Measurements from ENCODE around the gene TNS1. TPM values are rescaled to one million over a fixed set of nuclear protein-coding genes. Genes with fewer than 3 reads are reported as not detected.
A peak's percentile ranks its signal among the peaks of the same experiment; 100 is the strongest.
"Not testable (repeated sequence)": the region's sequence is repeated elsewhere in the genome, so short reads cannot be mapped to it uniquely, and the experiment has no call there.

Gene TNS1
- 1 to 10 TPM in 1 of 2 experiments, under 1 TPM in 1; 0.89 to 1.4 TPM for total RNA-seq

DNA sequence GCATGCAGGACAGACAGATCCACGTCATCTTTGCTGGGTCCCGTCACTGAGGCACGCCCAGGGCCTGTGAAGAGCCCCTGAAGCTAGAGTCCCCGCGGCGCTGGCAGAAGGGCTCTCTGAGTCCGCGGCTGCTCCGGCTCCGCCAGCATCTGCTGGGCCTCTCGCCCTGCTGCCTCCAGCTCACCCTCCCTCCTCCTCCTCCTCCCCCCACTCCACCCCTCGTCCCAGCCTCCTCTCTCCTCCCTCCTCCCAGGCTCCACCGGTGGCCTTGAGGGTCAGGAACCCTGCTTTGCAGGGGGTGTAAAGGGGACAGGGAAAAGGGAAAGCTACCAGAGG lies at the start of gene TNS1:
Gene TNS1 (minus strand): TSS at position 151 of the 336 bp plus-strand sequence. CDS start 123 bp downstream, at position 28.
- no peak for DNase-seq
- Mint-ChIP-seq H3K36me3 (no peaks in the 10 kb centered on the region), H3K27ac (no peak within 1 kb of the TSS), H3K9me3 (no peaks in the 10 kb centered on the region), H3K4me1 (peaks cover 2% of the 10 kb centered on the region), H3K4me3 (no peak within 1 kb of the TSS), H3K27me3 (peaks cover under 1% of the 10 kb centered on the region)

DNA sequence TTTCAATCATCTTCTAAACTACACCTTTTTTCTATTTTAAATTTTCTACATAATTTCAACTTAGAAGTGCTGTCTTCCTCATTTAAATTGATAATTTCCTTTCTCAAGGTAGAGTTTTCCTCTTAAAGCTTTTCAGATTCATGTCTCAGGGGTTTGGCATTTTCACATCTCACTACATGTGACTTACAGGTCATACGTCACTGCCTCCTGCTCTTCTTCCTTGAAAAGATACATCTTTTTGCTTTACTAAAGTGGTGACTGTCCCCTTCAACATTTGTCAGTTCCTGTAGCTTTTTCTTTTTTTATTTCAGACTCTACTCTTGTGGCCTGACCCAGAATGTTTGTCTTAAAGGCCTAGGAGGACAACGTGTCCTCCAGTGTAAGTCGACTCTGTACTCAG lies 49.1 kb upstream of the TNS1 start:
- Mint-ChIP-seq H3K9me3 (peaks cover 15% of the 10 kb centered on the region), H3K27me3 (peaks cover 17% of the 10 kb centered on the region), H3K4me3 (no peak overlapping the region), H3K27ac (no peak overlapping the region), H3K36me3 (peaks cover 6% of the 10 kb centered on the region), H3K4me1 (no peaks in the 10 kb centered on the region)
- DNase-seq, result no peak

DNA sequence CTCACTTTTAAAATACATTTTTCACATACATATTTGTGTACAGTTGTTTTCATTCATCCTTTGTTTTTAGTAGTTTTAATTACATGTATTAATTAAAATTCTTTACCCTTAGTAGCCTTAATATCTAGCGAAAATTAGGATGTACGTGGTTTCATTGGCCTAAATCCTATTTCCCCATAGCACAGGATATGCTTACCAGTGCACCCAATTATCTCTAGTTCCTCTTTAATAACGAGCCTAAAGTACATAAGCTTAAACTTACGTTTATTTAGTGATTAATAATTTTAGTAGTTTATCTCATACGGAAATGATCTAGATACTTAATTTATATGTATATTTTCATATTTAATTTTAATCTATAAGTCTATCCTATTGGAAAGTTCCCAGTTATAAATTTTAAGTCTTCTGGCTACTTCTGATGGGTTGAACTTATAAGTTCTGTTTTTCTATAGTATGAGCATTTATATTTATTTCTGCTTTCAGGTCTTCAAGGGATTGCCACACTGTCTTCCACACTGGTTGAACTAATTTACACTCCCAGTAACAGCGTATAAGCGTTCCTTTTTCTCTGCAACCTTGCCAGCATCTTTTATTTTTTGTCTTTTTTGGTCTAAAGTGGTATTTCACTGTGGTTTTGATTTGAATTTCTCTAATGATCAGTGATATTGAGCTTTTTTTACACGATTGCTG lies 44.9 kb upstream of the TNS1 start:
- no peaks in the 10 kb centered on the region for H3K4me1 Mint-ChIP-seq
- H3K27me3 Mint-ChIP-seq, result peaks cover 19% of the 10 kb centered on the region
- peaks cover 20% of the 10 kb centered on the region for H3K9me3 Mint-ChIP-seq
- DNase-seq, result no peak
- no peak overlapping the region for H3K4me3 Mint-ChIP-seq
- H3K36me3 Mint-ChIP-seq, result peaks cover 7% of the 10 kb centered on the region
- no peak overlapping the region for H3K27ac Mint-ChIP-seq

DNA sequence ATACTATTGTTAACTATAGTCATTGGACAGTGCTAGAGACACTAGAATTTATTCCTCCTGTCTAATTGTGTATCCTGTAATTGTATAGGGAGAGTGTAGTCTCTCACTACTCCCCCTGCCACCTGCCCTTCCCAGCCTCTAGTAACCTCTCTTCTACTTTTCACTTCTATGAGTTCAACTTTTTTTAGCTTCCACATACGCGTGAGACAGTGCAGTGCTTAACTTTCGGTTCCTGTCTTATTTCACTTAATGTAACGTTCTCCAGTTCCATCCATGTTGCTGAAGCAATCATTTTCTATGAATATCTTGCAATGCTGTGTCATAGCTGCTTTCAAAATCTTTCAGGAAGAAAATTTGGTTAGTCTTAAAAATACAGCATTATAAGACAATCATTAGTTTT lies 43.4 kb upstream of the TNS1 start:
- Mint-ChIP-seq H3K4me3 (no peak overlapping the region), H3K36me3 (peaks cover 10% of the 10 kb centered on the region), H3K9me3 (peaks cover 22% of the 10 kb centered on the region), H3K27me3 (peaks cover 22% of the 10 kb centered on the region), H3K27ac (no peak overlapping the region), H3K4me1 (peaks cover 6% of the 10 kb centered on the region)
- no peak for DNase-seq

DNA sequence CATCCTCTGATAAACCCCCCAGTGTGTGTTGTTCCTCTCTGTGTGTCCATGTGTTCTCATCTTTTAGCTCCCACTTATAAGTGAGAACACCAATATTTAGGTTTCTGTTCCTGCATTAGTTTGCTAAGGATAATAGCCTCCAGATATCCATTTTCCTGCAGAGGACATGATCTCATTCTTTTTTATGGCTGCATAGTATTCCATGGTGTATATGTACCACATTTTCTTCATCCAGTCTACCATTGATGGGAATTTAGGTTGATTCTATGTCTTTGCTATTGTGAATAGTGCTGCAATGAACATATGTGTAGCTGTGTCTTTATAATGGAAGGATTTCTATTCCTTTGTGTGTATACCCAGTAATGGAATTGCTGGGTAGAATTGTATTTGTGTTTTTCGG lies 41.8 kb upstream of the TNS1 start:
- Mint-ChIP-seq H3K27me3 (peaks cover 24% of the 10 kb centered on the region), H3K9me3 (peaks cover 12% of the 10 kb centered on the region), H3K4me1 (peaks cover 12% of the 10 kb centered on the region)
- not testable (repeated sequence) for H3K4me3 Mint-ChIP-seq, H3K27ac Mint-ChIP-seq, DNase-seq, H3K36me3 Mint-ChIP-seq

DNA sequence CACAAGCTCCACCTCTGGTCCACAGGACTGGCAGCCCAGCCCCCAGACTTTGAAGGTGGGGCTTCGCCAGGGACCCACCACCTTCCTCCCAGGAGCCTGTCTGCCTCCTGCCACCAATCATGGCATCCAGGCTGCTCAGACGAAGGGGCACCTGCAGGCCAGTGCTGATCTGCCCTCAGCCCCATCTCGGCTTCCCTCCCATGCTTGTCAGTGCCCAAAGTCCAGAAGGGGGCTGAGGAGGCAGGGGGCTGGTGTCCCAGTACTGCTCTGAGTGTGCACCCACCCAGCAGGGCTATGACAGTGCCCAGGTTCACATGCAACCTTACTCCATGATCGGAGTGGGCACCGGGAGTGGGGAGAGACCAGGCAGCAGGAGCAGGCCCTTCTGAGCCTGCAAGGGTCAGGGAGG lies 40.9 kb upstream of the TNS1 start:
- Mint-ChIP-seq H3K9me3 (peaks cover 7% of the 10 kb centered on the region), H3K4me3 (no peak overlapping the region), H3K27me3 (peaks cover 22% of the 10 kb centered on the region), H3K36me3 (peaks cover 8% of the 10 kb centered on the region), H3K27ac (no peak overlapping the region), H3K4me1 (peaks cover 19% of the 10 kb centered on the region)
- DNase-seq, result no peak

DNA sequence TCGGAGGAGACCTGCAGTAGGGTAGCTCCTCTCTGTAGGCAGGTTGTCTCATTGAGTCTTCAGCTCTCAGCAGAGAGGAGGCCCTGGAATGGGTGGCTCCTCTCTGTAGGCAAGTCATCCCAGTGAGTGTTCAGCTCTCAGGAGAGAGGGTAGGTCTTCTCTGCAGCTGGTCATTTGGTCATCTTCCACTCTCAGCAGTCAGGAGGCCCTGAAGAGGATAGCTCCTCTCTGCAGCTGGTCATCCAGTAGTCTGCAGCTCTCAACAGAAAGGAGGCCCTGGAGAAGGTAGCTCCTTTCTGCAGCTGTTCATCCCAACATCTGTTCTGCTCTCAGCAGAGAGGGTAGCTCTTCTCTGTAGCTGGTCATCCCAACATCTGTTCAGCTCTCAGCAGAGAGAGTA lies 40.3 kb upstream of the TNS1 start:
- Mint-ChIP-seq H3K9me3 (peaks cover 7% of the 10 kb centered on the region), H3K27me3 (peaks cover 19% of the 10 kb centered on the region), H3K27ac (peak overlapping the region; percentile 36), H3K4me1 (peaks cover 19% of the 10 kb centered on the region), H3K4me3 (no peak overlapping the region), H3K36me3 (peaks cover 8% of the 10 kb centered on the region)
- no peak for DNase-seq

DNA sequence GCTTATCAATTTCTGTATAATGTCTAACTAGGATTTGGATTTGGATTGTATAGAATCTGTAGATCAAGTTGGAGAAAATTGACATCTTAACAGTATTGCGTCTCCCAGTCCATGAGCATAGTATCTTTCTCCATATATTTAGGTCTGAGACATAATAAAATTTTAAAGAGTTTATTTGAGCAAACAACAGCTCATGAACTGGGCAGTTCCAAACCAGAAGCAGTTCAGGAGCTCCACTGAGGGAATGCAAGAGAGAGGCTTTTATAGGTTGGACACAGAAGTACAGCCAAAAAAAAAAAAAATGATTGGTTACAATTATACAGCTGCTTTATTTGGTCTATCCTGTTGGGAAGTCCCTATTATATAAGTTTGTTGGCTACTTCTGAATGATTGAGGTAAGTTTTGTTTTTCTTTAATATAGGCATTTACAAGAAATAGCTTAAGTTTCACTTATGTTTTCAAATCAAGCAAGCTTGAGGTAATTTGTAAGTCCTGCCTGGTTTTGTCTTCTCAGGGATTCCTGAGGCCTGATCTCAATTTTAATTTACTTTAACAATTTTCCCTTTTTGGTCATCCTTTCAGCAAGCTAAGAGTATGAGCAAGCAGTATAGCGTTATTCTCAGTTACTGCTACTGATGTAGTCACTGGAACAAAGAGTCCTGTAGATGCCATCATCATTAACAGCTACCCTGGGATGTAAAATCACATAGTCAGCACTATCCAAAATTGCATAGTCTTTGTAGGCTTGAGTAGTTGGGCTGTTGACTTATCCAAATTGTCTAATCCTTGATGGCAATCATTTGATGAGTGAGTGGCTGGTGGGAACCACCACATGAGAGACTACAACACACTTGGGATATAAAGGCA lies 38.7 kb upstream of the TNS1 start:
- H3K36me3 Mint-ChIP-seq, result peaks cover 8% of the 10 kb centered on the region
- peaks cover 17% of the 10 kb centered on the region for H3K27me3 Mint-ChIP-seq
- no peak overlapping the region for H3K4me3 Mint-ChIP-seq
- H3K4me1 Mint-ChIP-seq, result peaks cover 25% of the 10 kb centered on the region
- peak overlapping the region; percentile 87 for H3K27ac Mint-ChIP-seq
- DNase-seq, result no peak
- H3K9me3 Mint-ChIP-seq, result peaks cover 7% of the 10 kb centered on the region

DNA sequence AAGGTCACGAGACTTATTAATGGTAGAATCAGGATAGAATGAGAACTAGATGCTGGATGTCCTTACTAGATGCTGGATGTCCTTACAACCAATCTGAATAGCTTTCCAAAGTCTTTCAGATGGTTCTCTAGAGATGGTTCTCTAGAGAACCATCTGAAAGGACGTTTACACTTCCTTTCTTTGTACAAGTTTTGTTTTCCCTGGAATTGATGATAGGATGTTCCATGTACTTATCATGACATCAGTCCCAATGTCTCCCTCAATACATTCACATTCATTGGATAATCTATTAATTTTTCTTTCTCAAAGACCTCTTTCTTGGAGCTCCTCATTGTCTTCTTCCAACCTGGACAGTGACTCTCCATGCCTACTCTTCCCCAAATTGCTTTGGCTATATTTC lies 38.1 kb upstream of the TNS1 start:
- peak overlapping the region; percentile 73 for H3K27ac Mint-ChIP-seq
- H3K36me3 Mint-ChIP-seq, result peaks cover 8% of the 10 kb centered on the region
- H3K4me3 Mint-ChIP-seq, result no peak overlapping the region
- peaks cover 17% of the 10 kb centered on the region for H3K27me3 Mint-ChIP-seq
- no peak for DNase-seq
- peaks cover 25% of the 10 kb centered on the region for H3K4me1 Mint-ChIP-seq
- H3K9me3 Mint-ChIP-seq, result peaks cover 7% of the 10 kb centered on the region

DNA sequence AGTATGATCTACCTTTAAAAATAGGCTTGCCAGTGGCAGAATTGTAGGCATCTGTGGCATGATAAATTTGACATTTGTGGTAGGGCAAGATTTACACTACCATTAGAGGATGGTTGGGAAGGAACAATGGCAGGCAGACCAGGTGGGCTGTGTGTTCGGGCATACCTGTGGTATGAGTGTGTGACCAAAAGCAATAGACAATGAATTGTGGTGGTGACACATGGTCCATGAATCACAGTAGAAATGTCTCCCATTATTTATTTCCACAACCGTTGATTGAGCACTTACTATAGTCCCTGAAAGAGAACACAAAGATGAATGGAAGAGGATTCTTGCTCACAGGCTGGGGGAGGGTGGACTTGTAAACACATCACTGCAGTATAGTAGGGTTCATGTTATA lies 36.4 kb upstream of the TNS1 start:
- DNase-seq, result no peak
- Mint-ChIP-seq H3K27me3 (peaks cover 17% of the 10 kb centered on the region), H3K9me3 (peaks cover 2% of the 10 kb centered on the region), H3K36me3 (peaks cover 8% of the 10 kb centered on the region), H3K4me3 (no peak overlapping the region), H3K27ac (no peak overlapping the region), H3K4me1 (peaks cover 30% of the 10 kb centered on the region)

DNA sequence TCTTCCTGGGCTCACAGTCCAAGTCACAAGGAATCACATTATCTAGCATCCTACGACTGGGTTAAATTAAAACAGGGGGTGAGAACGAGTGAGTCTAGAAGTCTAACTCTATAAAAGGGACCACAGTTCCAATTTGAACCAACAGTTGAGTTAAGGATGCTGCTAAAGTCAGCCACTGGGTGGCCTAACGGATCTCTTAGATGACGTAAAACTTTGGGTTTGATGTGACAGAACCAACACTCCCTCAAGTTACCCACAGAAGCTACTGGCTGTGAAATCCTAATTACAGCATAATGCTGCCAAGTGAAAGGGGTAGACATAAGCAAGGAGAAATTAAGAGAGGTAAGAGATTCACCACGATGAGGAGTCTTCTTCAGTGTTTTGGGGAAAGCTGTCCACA lies 33.6 kb upstream of the TNS1 start:
- peaks cover 12% of the 10 kb centered on the region for H3K27me3 Mint-ChIP-seq
- H3K36me3 Mint-ChIP-seq, result peaks cover 2% of the 10 kb centered on the region
- H3K4me1 Mint-ChIP-seq, result peaks cover 26% of the 10 kb centered on the region
- no peak overlapping the region for H3K4me3 Mint-ChIP-seq
- DNase-seq, result no peak
- no peaks in the 10 kb centered on the region for H3K9me3 Mint-ChIP-seq
- H3K27ac Mint-ChIP-seq, result no peak overlapping the region

DNA sequence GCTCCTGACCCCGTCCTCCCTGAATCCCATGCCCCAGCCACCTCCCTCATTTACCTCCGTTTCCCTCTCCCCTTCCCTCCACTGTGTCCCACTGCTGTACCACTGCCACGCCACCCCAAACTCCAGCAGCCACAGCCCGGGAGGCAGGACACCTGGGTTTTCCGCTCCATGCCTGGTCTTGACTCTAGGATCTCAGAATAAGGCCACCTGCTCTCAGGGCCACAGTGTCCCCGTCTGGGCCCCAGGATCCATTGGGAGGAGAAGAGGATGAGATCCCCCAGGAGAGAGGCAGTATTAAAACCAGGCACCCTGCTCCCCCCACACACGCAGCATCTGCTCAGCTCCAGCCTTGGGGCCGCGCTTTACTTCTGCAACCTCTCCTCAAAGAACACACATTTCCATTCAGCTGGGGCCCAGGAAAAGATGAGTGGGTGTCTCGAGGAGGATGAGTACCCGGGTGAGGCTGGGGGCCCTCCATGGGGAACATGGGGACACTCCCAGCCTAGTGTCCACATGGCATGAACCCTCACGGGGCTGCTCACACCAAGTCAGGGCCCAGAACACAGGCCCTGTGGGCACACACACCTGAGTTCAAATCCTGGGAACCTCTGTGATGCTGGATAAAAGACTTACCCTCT lies 32.8 kb upstream of the TNS1 start:
- no peak for DNase-seq
- Mint-ChIP-seq H3K4me1 (peaks cover 20% of the 10 kb centered on the region), H3K27me3 (peaks cover 11% of the 10 kb centered on the region), H3K36me3 (peaks cover 2% of the 10 kb centered on the region), H3K4me3 (peak overlapping the region; percentile 46), H3K27ac (peak overlapping the region; percentile 18), H3K9me3 (no peaks in the 10 kb centered on the region)

DNA sequence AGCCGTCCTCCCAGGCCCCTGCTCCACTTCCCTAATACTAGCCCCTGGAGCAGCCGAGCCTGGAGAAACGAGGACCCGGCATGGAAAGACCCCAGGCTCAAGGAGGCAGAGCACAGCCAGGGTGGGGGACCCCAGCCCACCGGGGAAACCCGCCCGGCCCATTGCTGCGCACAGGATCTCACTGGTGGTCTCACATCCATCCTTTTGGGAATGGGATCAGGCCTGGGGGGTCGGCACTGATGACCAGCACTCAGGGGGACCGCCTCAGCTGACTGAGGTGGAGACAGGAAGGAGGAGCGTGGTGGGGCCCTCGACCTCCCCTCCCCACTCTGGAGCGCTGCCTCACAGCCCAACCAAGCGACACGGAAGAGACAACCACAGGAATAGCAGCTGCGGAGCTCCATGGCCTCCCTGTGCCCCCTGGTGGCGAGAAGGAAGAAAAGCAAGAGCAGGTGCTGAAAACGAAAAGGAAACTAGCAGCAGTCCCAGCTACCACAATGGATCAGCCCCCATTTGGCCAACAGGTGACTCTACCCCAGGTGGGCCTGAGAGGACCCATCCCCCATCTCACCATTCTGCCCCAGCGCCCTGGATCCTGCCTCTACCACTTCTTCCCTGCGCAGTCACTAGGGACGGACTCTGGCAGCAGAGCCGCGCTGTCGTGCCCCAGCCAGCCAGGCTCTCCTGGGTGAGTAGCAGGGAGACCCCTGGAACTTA lies 31.9 kb upstream of the TNS1 start:
- H3K9me3 Mint-ChIP-seq, H3K27me3 Mint-ChIP-seq, H3K36me3 Mint-ChIP-seq: not testable (repeated sequence)
- Mint-ChIP-seq H3K27ac (peak overlapping the region; percentile 46), H3K4me1 (peaks cover 18% of the 10 kb centered on the region), H3K4me3 (peak overlapping the region; percentile 53)
- DNase-seq, result peak; percentile 63

DNA sequence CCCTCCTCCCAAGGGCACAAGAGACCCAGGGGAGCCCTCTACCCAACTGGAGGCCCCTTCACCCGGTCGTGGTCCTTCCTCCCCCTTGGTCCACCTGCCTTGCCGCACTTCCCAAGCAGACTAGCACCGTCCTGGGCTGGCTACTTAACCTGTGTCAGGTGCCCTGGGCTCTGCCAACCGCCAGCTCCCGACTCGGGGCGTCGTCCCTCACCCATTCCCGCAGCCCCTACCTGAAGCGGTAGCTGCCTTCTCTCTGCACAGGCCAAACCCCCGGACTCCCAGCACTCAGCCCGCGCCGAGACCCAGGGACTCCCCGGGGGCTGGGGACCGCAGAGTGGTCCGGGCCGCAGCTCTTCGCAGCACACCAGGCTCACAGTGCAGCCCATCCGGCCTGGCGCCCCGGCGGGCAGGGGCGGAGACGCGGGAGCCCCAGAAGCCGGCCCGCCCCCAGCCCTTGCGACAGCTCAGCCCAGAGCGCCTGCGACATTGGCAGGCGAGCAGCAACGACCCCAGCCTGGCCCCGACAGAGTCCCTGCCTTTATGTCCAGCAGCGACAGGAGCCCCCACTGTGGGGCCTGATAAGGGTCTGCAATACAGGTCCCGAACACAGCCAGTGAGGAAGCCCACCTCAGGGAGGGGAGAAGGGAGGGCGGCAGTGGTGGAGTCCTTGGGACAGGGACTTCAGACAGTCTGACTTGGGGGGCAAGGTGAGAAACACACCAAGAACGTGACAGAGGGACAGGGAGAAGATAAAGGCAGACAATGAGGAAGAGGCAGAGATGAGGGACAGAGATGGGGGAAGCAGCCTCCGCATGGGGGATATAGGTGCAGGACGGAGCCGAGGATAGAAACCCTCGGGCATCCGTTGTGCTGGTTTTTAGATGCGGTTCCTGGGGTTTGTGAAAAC lies 31.0 kb upstream of the TNS1 start:
- Mint-ChIP-seq H3K27me3 (no peaks in the 10 kb centered on the region), H3K36me3 (no peaks in the 10 kb centered on the region), H3K27ac (peak overlapping the region; percentile 31), H3K9me3 (no peaks in the 10 kb centered on the region), H3K4me3 (peak overlapping the region; percentile 44), H3K4me1 (peaks cover 12% of the 10 kb centered on the region)
- DNase-seq, result peak; percentile 31
